GM18951 (cell line): ENCODE data around the gene METTL22.

Experiments
- POLR2A ChIP-seq: IDR thresholded peaks from 4 replicates; pipeline ENCODE4 v1.6.1; 2011; ENCODE audit warnings: mild to moderate bottlenecking; ENCODE audit not compliant: insufficient read length, insufficient read depth; ENCODE audit errors: extremely low read depth
- in situ Hi-C: fragments of 300-500 bp; cut with MboI; formaldehyde crosslinking; loops from one replicate; pipeline ENCODE4 v1.12.0; 2022; ENCODE audit warnings: low sequenced_read_pairs, mixed read lengths, inconsistent platforms; ENCODE audit not compliant: unreplicated experiment

METTL22 gene

GRCh38 chr16:8685617-8686016 lies 64.1 kb downstream of the METTL22 start:
- in situ Hi-C loops = no loop called here
- TF ChIP-seq POLR2A = no peak

- no peak for TF ChIP-seq POLR2A
- in situ Hi-C loops = no loop called here
Observed at GRCh38 chr16:8686031-8686621, 64.6 kb downstream of the METTL22 start.

- TF ChIP-seq POLR2A = no peak
- in situ Hi-C loops = no loop called here
Observed at GRCh38 chr16:8686879-8687278, 65.4 kb downstream of the METTL22 start.

GRCh38 chr16:8689686-8690085 lies 68.2 kb downstream of the METTL22 start:
- no peak for TF ChIP-seq POLR2A
- in situ Hi-C loops = no loop called here

GRCh38 chr16:8691728-8692127 lies 70.2 kb downstream of the METTL22 start:
- no peak for TF ChIP-seq POLR2A
- in situ Hi-C loops = no loop called here

- TF ChIP-seq POLR2A = no peak
- in situ Hi-C loops = no loop called here
Observed at GRCh38 chr16:8694795-8695728, 73.6 kb downstream of the METTL22 start.

GRCh38 chr16:8696880-8697279 lies 75.4 kb downstream of the METTL22 start:
- TF ChIP-seq POLR2A = no peak
- in situ Hi-C loops = no loop called here

- in situ Hi-C loops = no loop called here
- TF ChIP-seq POLR2A = no peak
Observed at GRCh38 chr16:8697965-8698364, 76.5 kb downstream of the METTL22 start.
